ENCODE measurements around the gene YPEL1.
"Not testable (repeated sequence)": the region's sequence is repeated elsewhere in the genome, so short reads cannot be mapped to it uniquely, and the experiment has no call there.

- TF ChIP-seq CREB1 (IDR thresholded peaks at IDR 0.05); CREB1 (CRISPR knock-in tag; IDR thresholded peaks at IDR 0.05); ESRRA (CRISPR knock-in tag; IDR thresholded peaks at IDR 0.05; ENCODE audit: low read depth); NR0B2 (CRISPR knock-in tag; IDR thresholded peaks at IDR 0.05); HDAC1 (CRISPR knock-in tag; IDR thresholded peaks at IDR 0.05); CTCF (CRISPR knock-in tag; IDR thresholded peaks at IDR 0.05); ZNF503 (CRISPR knock-in tag; IDR thresholded peaks at IDR 0.05); EZH2 (conservative IDR thresholded peaks at IDR 0.05; ENCODE audit: low read depth, low read length); SMC3 (IDR thresholded peaks at IDR 0.05; ENCODE audit: low read length); YY1 (IDR thresholded peaks at IDR 0.05; ENCODE audit: insufficient read depth, insufficient replicate concordance, low read depth, low read length); BCLAF1 (IDR thresholded peaks at IDR 0.05): not testable (repeated sequence)
These were observed 56.8 kb downstream of the YPEL1 start for GRCh38 chr22:21678842-21679241.

Data from HepG2 (cell line).